IMR-90 (cell line): ENCODE measurements around the gene CYB5D1. TPM values are rescaled to one million over a fixed set of nuclear protein-coding genes. Genes with fewer than 3 reads are reported as not detected.

Source experiments
- ATAC-seq: fragments of 200-7000 bp; cut with Tn5 transposase; 2 replicates; pipeline ENCODE4 v1.9.1; 2020; ENCODE audit warnings: low read depth, mild to moderate bottlenecking, moderate library complexity
- BruUV-seq: library from RNA; stranded (reverse); fragments of 400-500 nt; replicated peaks from 2 replicates; lab custom pipeline; 2021; lab: Mats Ljungman, UMichigan
- CTCF ChIA-PET: fragments of 300-600 bp; formaldehyde crosslinking; extraction: SDS; loops from one replicate; lab custom pipeline; 2021; ENCODE audit warnings: antibody characterized with exemption; lab: Yijun Ruan, JAX
- POLR2A ChIA-PET: fragments of 300-600 bp; sonication (Branson Sonifier 250); formaldehyde crosslinking; loops from one replicate; lab custom pipeline; 2022; ENCODE audit warnings: antibody characterized with exemption; ENCODE audit not compliant: unreplicated experiment; lab: Charles Lee
- DNase-seq: peaks from one replicate; pipeline ENCODE4 v3.0.0; 2013
- H2AFZ ChIP-seq: replicated peaks from 2 replicates; pipeline ENCODE3; 2013; ENCODE audit warnings: low read length, mild to moderate bottlenecking; ENCODE audit not compliant: poor library complexity
- H2AK5ac ChIP-seq: 2 replicates; pipeline ENCODE4 v1.6.1; 2013; ENCODE audit warnings: low read depth, low read length, inconsistent platforms
- H2AK9ac ChIP-seq: replicated peaks from 2 replicates; pipeline ENCODE3; 2013; ENCODE audit warnings: mild to moderate bottlenecking, low read depth, low read length, moderate library complexity; ENCODE audit not compliant: poor library complexity
- H2BK120ac ChIP-seq: 2 replicates; pipeline ENCODE4 v1.6.1; 2013; ENCODE audit warnings: low read depth, low read length, inconsistent platforms
- H2BK15ac ChIP-seq: 3 replicates; pipeline ENCODE4 v1.6.1; 2013; ENCODE audit warnings: low read depth, low read length, inconsistent platforms
- H2BK20ac ChIP-seq: 2 replicates; pipeline ENCODE4 v1.6.1; 2013; ENCODE audit warnings: low read depth, mild to moderate bottlenecking, inconsistent platforms, low read length, moderate library complexity
- H2BK5ac ChIP-seq: 2 replicates; pipeline ENCODE4 v1.6.1; 2013; ENCODE audit warnings: mild to moderate bottlenecking, low read depth, low read length, inconsistent platforms; ENCODE audit not compliant: poor library complexity, severe bottlenecking
- H3K14ac ChIP-seq: replicated peaks from 2 replicates; pipeline ENCODE4 v1.6.1; 2013; ENCODE audit warnings: low read depth, low read length, inconsistent platforms
- H3K18ac ChIP-seq: 2 replicates; pipeline ENCODE4 v1.6.1; 2013; ENCODE audit warnings: low read depth, low read length, control low read depth
- H3K23ac ChIP-seq: 2 replicates; pipeline ENCODE4 v1.6.1; 2013; ENCODE audit warnings: low read depth, low read length, inconsistent platforms
- H3K27ac ChIP-seq: 2 replicates; pipeline ENCODE4 v1.5.1; 2013; ENCODE audit warnings: mild to moderate bottlenecking, control low read depth, low read length; ENCODE audit not compliant: insufficient read depth
- H3K27me3 ChIP-seq: 2 replicates; pipeline ENCODE4 v1.6.1; 2013; ENCODE audit warnings: low read length; ENCODE audit not compliant: control insufficient read depth, insufficient read depth
- H3K36me3 ChIP-seq: 2 replicates; pipeline ENCODE4 v1.6.1; 2013; ENCODE audit warnings: low read length, mixed read lengths; ENCODE audit not compliant: control insufficient read depth, insufficient read depth
- H3K4ac ChIP-seq: 2 replicates; pipeline ENCODE4 v1.6.1; 2013; ENCODE audit warnings: low read depth, low read length, inconsistent platforms
- H3K4me1 ChIP-seq: 2 replicates; pipeline ENCODE4 v1.6.1; 2013; ENCODE audit warnings: low read length, mixed read lengths; ENCODE audit not compliant: control insufficient read depth, insufficient read depth
- H3K4me2 ChIP-seq: 2 replicates; pipeline ENCODE4 v1.6.1; 2013; ENCODE audit warnings: low read depth, mild to moderate bottlenecking, control low read depth, low read length, moderate library complexity
- H3K4me3 ChIP-seq: 2 replicates; pipeline ENCODE4 v1.5.1; 2013; ENCODE audit warnings: low read depth, mild to moderate bottlenecking, control low read depth, low read length, moderate library complexity; ENCODE audit not compliant: insufficient read depth
- H3K56ac ChIP-seq: 2 replicates; pipeline ENCODE4 v1.6.1; 2013; ENCODE audit warnings: low read length, inconsistent platforms; ENCODE audit not compliant: insufficient read depth; ENCODE audit errors: extremely low read depth
- H3K79me1 ChIP-seq, 2 experiments: 2 replicates each; pipeline ENCODE4 v1.6.1; 2013; ENCODE audit warnings: low read length in 2 of 2, inconsistent platforms in 1 of 2, low read depth in 1 of 2
- H3K9ac ChIP-seq: 2 replicates; pipeline ENCODE4 v1.6.1; 2013; ENCODE audit warnings: low read depth, low read length, control low read depth
- H3K9me1 ChIP-seq: 2 replicates; pipeline ENCODE4 v1.6.1; 2013; ENCODE audit warnings: low read length, inconsistent platforms; ENCODE audit not compliant: insufficient read depth
- H3K9me3 ChIP-seq: 2 replicates; pipeline ENCODE4 v1.6.1; 2013; ENCODE audit warnings: low read length; ENCODE audit not compliant: control insufficient read depth, insufficient read depth
- H4K20me1 ChIP-seq: 2 replicates; pipeline ENCODE4 v1.6.1; 2013; ENCODE audit warnings: low read length, inconsistent platforms; ENCODE audit not compliant: insufficient read depth
- H4K5ac ChIP-seq: 2 replicates; pipeline ENCODE4 v1.6.1; 2013; ENCODE audit warnings: mild to moderate bottlenecking, low read depth, low read length, control low read depth
- H4K8ac ChIP-seq, 2 experiments: 2 replicates each; pipeline ENCODE4 v1.6.1; 2013; ENCODE audit warnings: low read depth in 2 of 2, low read length in 2 of 2, control low read depth in 1 of 2, inconsistent platforms in 1 of 2
- H4K91ac ChIP-seq: 2 replicates; pipeline ENCODE4 v1.6.1; 2013; ENCODE audit warnings: low read depth, low read length, inconsistent platforms; ENCODE audit not compliant: insufficient read depth
- BHLHE40 ChIP-seq: fragments of 150-350 bp; IDR thresholded peaks from 2 replicates; pipeline ENCODE4 v1.6.1; 2016; ENCODE audit warnings: mild to moderate bottlenecking, low read depth, low read length
- CEBPB ChIP-seq: IDR thresholded peaks from 2 replicates; pipeline ENCODE4 v1.6.1; 2012; ENCODE audit warnings: low read depth, low read length, improper control_type of control experiment
- CHD1 ChIP-seq: IDR thresholded peaks from 2 replicates; pipeline ENCODE4 v1.6.1; 2012; ENCODE audit warnings: low read depth, low read length, improper control_type of control experiment
- CTCF ChIP-seq: conservative IDR thresholded peaks from 2 replicates; pipeline ENCODE4 v1.5.1; 2012; ENCODE audit warnings: mild to moderate bottlenecking, low read depth, low read length, improper control_type of control experiment
- ELK1 ChIP-seq: fragments of 150-350 bp; IDR thresholded peaks from 2 replicates; pipeline ENCODE4 v1.6.1; 2016; ENCODE audit warnings: low read depth, mild to moderate bottlenecking, low read length, moderate library complexity, borderline replicate concordance
- MAZ ChIP-seq: IDR thresholded peaks from 2 replicates; pipeline ENCODE4 v1.6.1; 2012; ENCODE audit warnings: low read depth, mild to moderate bottlenecking, low read length, improper control_type of control experiment, moderate library complexity, borderline replicate concordance
- MXI1 ChIP-seq: IDR thresholded peaks from 2 replicates; pipeline ENCODE4 v1.6.1; 2012; ENCODE audit warnings: low read depth, mild to moderate bottlenecking, low read length, moderate library complexity, borderline replicate concordance
- NFE2L2 ChIP-seq: fragments of 150-350 bp; IDR thresholded peaks from 2 replicates; pipeline ENCODE4 v1.6.1; 2016; ENCODE audit warnings: low read depth, mild to moderate bottlenecking, low read length
- POLR2A ChIP-seq: IDR thresholded peaks from 2 replicates; pipeline ENCODE4 v1.6.1; 2012; ENCODE audit warnings: mild to moderate bottlenecking, low read depth, low read length
- RAD21 ChIP-seq: IDR thresholded peaks from 2 replicates; pipeline ENCODE4 v1.6.1; 2012; ENCODE audit warnings: low read length, improper control_type of control experiment
- RFX5 ChIP-seq: IDR thresholded peaks from 2 replicates; pipeline ENCODE4 v1.8.0; 2012; ENCODE audit warnings: low read depth, mild to moderate bottlenecking, low read length, moderate library complexity
- SMC3 ChIP-seq: fragments of 150-350 bp; IDR thresholded peaks from 2 replicates; pipeline ENCODE4 v1.6.1; 2016; ENCODE audit warnings: low read depth, mild to moderate bottlenecking, antibody characterized with exemption, low read length, moderate library complexity
- USF2 ChIP-seq: fragments of 150-350 bp; IDR thresholded peaks from 2 replicates; pipeline ENCODE4 v1.6.1; 2017; ENCODE audit warnings: mild to moderate bottlenecking, antibody characterized with exemption, low read length, low read depth
- WGBS, 2 experiments: methylation state at CpG; one replicate each; pipeline versions ENCODE4 v1.1.5 to v1.1.7; 2013; ENCODE audit warnings: missing lambda C conversion rate in 2 of 2; ENCODE audit not compliant: insufficient read length in 1 of 2; ENCODE audit errors: extremely low coverage in 2 of 2; 5-methylcytosine and 5-hydroxymethylcytosine counted together
- dilution Hi-C: fragments of 300-500 bp; cut with HindIII; formaldehyde crosslinking; loops from one replicate; pipeline ENCODE4 v1.14.3; 2018; ENCODE audit warnings: low sequenced_read_pairs; ENCODE audit not compliant: unreplicated experiment
- in situ Hi-C: fragments of 300-500 bp; cut with MboI; formaldehyde crosslinking; loops from 3 replicates; pipeline ENCODE4 v1.14.3; 2019; ENCODE audit warnings: low sequenced_read_pairs, inconsistent platforms, mixed read lengths
- intact Hi-C: fragments of 100-400 bp; cut with micrococcal nuclease; formaldehyde crosslinking; loops from 2 replicates; pipeline ENCODE4 v1.10.0; 2022
- polyA plus RNA-seq, 3 experiments: library from polyadenylated mRNA; depleted of rRNA; stranded (reverse); fragments of >200 nt; gene quantifications; 2 replicates each; pipeline ENCODE4 v1.2.3, GENCODE V29; 2012; ENCODE audit warnings: low replicate concordance in 1 of 3
- total RNA-seq: library from RNA; depleted of rRNA; stranded (reverse); fragments of >200 nt; gene quantifications from 2 replicates; pipeline ENCODE4 v1.2.3, GENCODE V29; 2012

The CYB5D1 gene
- total and polyA plus RNA-seq, 2 of the 4 experiments (the other 2 are of a cell fraction) = 8.8 to 10.8 TPM

- H3K4me1 ChIP-seq = peaks cover 7% of the 10 kb centered on the region
- TF ChIP-seq MAZ = no peak
- TF ChIP-seq MXI1 = no peak
- TF ChIP-seq NFE2L2 = no peak
- TF ChIP-seq ELK1 = no peak
- no peak for TF ChIP-seq RAD21
- TF ChIP-seq CHD1 = no peak
- no peak for TF ChIP-seq RFX5
- TF ChIP-seq BHLHE40 = no peak
- TF ChIP-seq CEBPB = no peak
- TF ChIP-seq SMC3 = no peak
- no peak for TF ChIP-seq CTCF
- no peak for TF ChIP-seq POLR2A
- TF ChIP-seq USF2 = no peak
- H4K8ac ChIP-seq = no peak overlapping the region
- no peak overlapping the region for H3K4me2 ChIP-seq
- H4K20me1 ChIP-seq = peaks cover 47% of the 10 kb centered on the region
- H3K27me3 ChIP-seq = no peaks in the 10 kb centered on the region
- H3K14ac ChIP-seq = no peak overlapping the region
- H3K27ac ChIP-seq = no peak overlapping the region
- H2AFZ ChIP-seq = no peak overlapping the region
- intact Hi-C loops (no loop called here), dilution Hi-C loops (no loop called here), in situ Hi-C loops (no loop called here)
- peaks cover 14 to 39% of the 10 kb centered on the region in 2 experiments for H3K79me1 ChIP-seq
- no peak overlapping the region for H3K4ac ChIP-seq
- no peak overlapping the region for H3K56ac ChIP-seq
- no peak overlapping the region for H3K23ac ChIP-seq
- H2AK9ac ChIP-seq = no peak overlapping the region
- H2BK5ac ChIP-seq = no peak overlapping the region
- no peaks in the 10 kb centered on the region for H3K9me1 ChIP-seq
- H3K9ac ChIP-seq = no peak overlapping the region
- no peak overlapping the region for H3K4me3 ChIP-seq
- peaks cover 67% of the 10 kb centered on the region for H3K36me3 ChIP-seq
- no peak overlapping the region for H4K91ac ChIP-seq
- no peak overlapping the region for H2BK120ac ChIP-seq
- no peaks in the 10 kb centered on the region for H3K9me3 ChIP-seq
- no peak overlapping the region for H2BK20ac ChIP-seq
- 97% methylated on average over 18 of the region's 35 CpGs; no CpG with 5 or more reads in 1 of the 2 experiments for WGBS, 2 experiments
- DNase-seq = no peak
- BruUV-seq = no TSS peak
- no peak overlapping the region for H2BK15ac ChIP-seq
- CTCF ChIA-PET = no interaction called here
- H3K18ac ChIP-seq = no peak overlapping the region
- H4K5ac ChIP-seq = no peak overlapping the region
- POLR2A ChIA-PET = no interaction called here
- H2AK5ac ChIP-seq = no peak overlapping the region
- no peak for ATAC-seq
Measured at GRCh38 chr17:7849130-7849750, 8.6 kb upstream of the CYB5D1 start.
